SIG-M5 (cell line): ENCODE data around the gene RGS9.
"Not testable (repeated sequence)": the region's sequence is repeated elsewhere in the genome, so short reads cannot be mapped to it uniquely, and the experiment has no call there.

Experiments used
- DNase-seq: peaks from one replicate; lab custom pipeline; 2025; lab: John Stamatoyannopoulos, UW

RGS9 gene

DNA sequence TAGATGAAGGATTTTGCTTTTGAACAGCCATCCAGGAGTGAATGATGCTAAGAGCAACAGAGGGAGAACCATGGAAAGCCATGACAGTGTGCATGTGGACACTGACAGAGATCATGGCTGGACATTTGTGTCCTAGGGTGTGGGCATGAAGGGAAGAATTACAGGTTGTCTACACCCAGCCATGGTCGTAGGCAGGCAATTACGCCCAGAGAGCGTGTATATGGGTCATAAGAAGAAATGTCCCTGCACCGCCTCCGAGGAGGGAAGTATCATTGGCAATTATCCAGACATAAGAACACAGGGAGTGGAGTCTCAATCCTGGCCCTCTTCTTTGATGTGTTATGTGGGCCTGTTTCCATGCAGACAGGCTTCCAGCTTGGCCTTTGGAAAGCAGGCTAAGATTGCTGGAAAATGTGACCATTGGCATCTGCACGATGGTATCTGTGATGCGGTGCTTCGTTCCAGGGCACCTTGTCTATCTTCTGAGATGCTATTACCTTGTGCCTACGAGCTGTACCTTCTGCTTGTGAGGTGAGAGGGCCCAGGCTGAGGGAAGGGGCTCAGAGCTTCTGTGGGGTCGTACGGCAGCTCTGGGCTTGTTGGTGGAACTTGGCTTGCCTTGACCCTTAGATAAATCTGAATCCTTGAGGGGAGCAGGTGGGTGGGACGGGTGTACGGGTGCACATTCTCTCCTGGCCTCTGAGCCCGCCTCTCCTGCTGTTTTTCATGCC is 19.8 kb downstream of the RGS9 start:
- no peak for DNase-seq

DNA sequence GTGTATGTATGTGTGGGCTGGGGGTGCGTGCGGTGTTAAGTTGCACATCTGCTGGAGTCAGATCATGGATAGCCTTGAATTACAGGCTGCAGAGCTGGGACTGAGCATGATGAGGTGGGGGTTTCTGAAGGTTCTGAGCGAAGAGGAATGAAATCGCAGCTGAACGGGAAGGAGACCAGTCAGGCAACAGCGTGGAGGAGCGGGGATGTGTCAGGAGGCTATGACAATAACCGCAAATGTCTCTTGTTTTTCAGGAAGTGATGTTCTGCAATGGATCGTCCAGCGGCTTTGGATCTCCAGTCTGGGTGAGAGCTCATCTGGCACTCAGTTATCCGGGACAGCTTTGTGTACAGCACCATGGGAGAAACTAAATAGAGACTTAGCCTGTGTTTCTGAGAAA is 20.9 kb downstream of the RGS9 start:
- DNase-seq = no peak

DNA sequence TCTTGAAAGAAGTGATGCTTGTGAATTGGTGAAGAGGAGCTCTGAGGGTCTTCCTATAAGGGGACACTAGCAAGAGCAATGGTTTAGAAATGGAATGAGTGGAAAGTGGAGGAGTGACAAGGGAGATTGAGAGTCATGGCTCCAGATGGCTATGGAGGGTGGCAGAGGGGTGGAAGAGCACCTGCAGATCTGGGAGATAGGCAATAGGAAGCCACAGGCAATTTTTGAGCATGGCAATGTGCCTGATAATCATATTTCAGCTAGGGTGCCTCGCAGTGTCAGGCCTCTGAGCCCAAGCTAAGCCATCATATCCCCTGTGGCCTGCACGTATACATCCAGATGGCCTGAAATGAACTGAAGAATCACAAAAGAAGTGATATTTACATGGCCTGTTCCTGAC is 21.5 kb downstream of the RGS9 start:
- no peak for DNase-seq

DNA sequence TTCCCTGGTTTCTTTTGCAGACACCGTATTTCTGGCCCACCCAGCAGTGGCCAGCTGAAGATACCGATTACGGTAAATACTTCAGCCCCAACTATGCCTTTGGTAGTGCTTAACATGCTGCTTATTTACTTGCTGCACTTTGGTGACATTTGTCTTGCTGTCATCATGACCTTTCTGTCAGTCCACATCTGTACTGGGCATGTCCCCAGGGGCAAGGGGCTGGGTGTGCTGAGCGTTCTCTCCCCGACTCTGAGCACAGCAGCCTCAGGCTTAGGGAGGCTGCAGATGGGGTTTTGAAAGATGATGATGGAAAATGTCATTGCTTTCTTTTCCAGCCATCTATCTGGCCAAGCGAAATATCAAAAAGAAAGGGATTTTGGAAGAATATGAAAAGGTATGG is 23.3 kb downstream of the RGS9 start:
- no peak for DNase-seq

DNA sequence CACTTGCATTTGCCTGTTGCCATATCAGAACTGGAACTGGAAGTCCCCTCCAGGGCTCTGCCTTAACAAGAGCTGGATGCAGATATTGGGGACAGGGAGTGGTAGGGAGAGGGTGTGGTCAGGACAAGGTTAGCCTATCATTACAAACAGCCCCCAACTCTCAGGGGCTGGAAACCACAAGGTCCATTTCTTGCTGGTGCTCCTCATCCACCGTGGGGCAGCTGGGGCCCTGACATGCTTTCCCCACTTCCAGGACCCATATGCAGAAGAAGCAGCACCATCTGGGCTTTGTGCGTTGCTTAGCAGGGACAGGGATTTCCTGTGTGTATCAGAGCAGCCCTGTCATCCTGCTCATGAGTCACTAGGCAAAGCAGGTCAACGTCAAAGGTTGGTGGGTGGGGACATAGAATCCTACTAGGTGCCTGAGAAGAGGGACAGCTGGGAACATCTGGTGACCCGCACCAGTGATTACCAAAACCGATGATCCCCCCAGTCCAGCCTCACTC is 26.9 kb downstream of the RGS9 start:
- no peak for DNase-seq

DNA sequence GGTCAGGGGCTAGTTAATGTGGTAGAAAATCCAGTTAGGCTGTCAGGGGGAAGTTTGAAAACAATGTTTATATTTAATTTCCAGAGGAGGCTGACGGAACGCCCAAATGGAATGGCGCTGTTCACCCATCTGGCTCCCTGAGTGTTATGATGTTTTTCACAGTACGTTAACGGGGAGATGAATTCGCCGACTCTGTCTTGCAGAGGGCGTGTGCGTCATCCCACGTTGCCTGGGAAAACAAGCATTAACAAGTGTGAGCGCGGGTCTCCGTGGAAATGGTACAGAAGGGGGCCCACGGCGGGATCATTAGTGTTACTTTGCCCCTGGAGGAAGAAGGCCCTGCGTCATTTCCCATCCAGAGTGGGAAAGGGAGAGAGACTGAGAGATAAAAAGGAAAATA is 29.6 kb downstream of the RGS9 start:
- DNase-seq = no peak

DNA sequence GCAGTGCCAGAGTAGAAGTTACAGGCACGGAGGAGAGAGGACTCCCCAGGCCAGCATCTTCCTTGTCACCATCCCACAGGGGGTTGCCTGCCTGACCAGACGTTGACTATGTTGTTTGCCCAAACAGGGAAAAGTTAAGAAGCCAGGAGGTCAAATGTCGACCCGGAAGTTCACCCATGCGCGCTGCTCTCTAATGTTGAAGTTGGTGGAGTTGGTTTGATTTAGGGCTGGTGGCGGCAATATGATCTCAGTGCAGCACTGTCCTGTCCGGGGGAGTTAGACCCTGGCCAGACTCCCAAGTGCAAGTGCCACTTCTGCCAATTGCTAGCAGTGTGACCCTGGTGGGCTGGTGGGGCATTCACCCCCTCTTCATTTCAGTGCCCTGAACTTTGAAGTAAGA is 30.4 kb downstream of the RGS9 start:
- no peak for DNase-seq

DNA sequence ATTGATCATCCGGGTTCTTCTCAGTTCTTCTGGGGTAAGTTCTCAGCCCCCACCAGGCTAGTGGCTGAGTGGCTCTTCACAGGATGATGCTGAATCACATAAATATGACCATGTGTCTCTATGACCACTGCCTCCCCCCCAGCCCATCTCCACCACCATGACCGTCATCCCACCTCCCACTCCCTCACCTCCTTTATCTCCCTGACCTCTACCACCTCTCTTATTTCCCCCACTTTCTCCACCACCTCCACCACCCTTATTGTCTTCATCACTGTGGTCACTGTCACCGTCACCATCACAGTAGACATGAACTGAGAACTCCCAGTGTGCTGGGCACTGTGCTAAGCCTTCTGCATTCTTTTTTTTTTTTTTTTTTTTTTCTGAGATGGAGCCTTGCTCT is 32.5 kb downstream of the RGS9 start:
- DNase-seq = no peak

DNA sequence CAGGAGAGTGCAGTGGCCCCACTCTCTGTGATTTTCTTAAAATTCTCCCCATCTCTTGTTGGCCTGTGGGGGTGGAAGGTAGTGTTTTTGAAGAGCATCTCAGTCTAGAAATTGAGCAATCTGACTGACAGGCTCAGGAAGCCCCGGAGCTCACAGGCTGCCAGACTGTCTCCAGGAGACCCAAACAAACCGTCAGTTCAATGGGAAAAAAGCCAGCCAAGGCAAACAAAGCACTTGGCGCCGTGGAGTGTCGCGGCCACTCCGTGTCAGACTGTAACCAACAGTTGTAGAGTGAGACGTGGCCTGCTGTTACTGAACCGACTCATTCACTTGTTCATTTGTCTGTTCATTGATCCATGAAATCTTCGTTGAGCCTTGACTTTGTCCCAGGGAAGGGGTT is 33.7 kb downstream of the RGS9 start:
- no peak for DNase-seq

DNA sequence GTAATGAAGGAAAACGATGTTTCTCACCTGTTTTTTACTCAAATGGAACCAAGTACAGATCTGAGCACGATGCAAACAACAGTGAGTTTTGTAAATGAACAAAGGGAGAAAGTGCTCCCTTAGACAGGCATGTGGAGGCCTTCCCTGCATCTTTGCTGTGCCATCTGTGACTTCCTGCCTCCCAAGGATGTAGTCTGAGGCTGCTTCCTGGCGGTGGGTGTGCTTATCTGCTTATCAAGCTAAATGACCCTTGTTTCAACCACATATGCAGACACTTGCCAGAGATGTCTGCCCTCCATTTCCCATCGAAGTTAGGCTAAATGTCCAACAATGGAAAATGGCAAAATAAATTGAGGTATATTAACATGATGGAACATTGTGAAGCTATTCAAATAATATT is 34.6 kb downstream of the RGS9 start:
- no peak for DNase-seq

DNA sequence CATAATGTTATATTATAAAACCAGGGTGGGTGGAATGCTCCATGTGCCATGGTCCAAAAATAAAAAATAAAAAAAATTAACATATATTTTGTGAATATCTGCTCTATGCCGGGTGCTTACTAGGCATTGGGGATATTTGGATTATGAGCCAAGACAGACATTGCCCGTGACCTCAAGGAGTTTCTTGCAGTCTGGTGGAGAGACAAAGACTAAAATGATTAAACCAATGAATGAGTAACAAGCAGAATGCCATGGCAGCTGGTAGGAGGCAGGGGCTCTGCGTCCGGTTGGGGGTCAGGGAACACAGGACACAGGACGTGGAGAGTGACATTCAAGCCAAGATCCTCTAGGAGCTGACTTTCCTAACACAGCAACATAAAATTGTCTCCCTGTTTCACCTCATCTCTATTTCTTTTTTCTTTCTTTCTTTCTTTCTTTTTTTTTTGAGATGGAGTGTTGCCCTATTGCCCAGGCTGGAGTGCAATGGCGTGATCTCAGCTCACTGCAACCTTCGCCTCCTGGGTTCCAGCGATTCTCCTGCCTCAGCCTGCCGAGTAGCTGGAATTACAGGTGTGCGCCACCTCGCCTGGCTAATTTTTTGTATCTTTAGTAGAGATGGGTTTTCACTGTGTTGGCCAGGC is 35.4 kb downstream of the RGS9 start:
- DNase-seq = no peak

DNA sequence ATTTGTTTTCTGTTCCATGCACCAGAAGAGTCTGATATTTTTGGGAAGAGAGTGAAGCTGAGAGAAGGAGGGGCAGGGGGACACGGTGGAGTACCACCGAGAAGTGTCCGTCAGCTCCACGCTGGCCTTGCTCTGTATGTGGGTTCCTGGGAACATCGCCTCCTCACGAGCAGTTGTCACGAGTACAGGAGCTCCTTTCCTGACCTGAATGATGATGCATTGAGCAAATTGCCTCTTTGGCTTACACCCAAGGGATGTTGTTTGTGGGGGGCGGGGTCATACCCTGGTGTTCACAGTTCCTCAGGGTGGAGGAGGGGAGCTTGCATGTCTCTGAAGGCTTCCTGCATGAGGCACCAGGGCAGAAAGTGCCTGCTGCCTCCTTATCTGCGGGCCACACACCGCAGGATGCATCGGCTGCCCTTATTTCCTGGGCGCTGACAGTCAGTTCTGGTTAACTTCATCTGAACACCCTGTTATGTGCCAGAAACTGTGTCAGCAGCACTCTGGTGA is 36.2 kb downstream of the RGS9 start:
- no peak for DNase-seq

DNA sequence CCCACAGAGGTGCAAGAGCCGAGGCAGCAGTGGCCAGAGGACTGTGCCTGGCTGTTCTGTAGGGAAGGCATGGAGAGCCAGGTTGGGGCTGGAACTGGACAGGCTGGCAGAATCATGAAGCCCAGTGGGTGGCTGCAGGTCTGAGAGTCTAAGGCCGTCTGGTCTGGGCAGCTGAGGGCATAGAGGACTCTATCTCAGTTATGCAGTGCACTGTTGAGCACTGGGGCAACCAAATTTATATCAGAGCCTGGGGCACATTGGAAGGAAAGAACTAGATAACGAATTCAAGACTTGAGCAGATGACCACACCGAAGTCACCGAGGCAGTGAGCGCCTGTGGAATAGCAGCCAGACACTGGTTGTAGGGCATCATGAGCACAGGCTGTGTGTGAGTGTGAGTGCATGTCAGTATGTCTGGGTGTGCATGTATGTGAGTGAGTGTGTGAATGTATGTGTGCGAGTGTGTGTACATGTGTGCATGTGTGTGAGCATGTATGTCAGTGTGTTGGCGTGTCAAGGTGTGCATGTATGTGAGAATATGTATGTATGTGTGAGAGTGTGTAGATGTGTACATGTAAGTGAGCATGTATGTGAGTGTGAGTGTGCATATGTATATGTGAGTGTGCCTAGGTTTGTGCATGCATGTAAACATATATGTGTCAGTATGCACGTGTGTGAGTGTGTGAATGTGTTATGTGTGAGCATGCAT is 37.0 kb downstream of the RGS9 start:
- no peak for DNase-seq

DNA sequence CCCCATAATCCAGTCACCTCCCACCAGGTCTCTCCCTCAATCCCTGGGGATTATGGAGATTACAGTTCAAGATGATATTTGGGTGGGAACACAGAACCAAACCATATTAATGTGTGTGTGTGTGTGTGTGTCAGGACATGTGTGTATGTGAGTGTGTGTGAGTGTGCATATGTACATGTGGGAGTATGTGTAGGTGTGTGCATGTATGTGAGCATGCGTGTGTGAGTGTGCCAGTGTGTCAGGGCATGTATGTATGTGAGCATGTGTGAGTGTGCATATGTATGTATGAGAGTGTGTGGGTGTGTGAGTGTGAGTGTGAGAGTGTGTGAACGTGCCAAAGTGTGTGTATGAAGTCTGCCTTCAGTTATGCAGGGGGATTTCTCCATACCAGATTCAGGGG is 37.8 kb downstream of the RGS9 start:
- DNase-seq = no peak

DNA sequence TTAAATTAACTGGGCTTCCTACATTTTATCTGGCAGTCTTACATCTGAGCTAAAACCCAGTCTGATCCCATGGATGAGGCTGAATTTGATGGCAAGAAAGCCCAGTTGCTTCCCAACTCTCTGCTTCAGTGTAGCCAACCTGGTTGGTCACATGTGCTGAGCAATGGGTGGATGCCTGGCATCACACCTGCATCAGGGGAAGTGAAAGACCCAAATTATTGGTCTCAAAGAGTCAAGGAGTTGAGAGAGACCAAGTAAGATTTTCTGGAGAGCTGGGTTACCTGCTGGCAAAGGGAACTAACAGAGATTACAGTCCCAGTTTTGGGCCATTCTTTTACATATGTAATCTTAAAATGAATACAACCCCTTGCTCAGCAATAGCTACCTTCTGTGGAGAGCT is 38.8 kb downstream of the RGS9 start:
- DNase-seq = no peak

DNA sequence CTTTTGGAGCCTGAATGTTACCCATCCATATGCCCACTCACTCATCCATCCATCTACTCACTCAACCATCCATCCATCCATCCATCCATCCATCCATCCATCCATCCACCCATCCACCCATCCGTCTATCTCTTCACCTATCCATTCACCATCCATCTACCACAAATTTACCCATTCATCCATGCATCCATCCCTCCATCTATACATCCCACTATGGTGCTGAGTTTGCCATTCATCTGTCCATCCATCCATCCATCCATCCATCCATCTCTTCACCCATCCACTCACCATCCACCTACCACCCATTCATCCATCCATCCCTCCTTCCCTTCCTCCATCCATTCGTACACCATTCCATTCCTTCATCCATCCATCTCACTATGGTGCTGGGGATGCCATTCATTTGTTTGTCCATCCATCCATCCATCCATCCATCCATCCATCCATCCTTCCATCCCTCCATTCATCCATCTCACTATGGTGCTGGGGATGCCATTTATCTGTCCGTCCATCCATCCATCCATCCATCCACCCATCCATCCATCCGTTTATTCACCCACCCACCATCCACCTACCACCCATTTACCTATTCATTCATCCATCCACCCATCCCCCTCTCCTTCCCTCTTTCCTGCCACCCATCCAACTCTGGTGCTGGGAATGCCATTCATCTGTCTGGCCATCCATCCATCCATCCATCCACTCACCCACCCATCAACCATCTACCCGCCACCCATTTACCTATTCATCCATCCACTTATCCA is 39.7 kb downstream of the RGS9 start:
- no peak for DNase-seq

DNA sequence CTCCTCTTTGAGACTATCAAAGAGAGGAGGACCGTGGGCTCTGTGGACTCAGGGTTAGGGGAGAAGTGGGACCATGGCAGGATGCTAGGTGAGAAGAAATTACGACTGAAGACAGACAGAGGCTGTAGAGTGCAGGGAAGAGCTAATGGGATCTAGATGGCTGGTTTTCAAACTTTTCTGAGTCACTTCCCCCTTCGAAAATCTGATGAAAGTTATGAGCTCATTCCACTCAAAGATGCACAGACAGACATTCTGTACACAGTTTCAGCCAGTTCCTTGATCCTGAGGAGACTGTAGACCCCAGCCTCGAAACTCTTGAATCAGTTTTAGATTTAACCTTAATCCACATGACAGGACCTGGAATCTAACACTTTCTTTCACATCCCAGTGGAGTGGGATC is 40.7 kb downstream of the RGS9 start:
- DNase-seq = no peak

DNA sequence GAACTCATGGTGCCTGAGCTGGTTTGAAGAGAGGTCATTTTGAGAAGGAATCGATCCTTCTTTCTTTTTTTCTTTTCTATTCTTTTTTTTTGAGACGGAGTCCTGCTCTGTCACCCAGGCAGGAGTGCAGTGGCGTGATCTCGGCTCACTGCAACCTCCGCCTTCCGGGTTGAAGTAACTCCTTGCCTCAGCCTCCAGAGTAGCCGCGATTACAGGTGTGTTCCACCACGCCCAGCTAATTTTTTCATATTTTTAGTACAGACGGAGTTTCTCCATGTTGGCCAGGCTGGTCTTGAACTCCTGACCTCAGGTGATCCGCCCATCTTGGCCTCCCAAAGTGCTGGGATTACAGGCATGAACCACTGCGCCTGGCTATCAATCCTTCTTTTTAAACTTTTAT is 43.1 kb downstream of the RGS9 start:
- DNase-seq = not testable (repeated sequence)

DNA sequence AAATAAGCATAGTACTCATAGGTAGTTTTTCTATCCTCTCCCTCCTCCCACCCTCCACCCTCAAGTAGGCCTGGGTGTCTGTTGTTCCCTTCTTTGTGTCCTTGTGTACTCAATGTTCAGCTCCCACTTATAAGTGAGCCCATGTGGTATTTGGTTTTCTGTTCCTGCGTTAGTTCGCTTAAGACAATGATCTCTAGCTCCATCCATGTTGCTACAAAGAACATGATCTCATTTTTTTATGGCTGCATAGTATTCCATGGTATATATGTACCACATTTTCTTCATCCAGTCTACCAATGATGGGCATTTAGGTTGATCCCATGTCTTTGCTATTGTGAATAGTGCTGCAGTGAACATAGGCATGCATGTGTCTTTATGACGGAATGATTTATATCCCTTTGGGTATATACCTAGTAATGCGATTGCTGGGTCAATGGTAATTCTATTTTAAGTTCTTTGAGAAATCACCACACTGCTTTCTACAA is 43.6 kb downstream of the RGS9 start:
- DNase-seq = not testable (repeated sequence)

DNA sequence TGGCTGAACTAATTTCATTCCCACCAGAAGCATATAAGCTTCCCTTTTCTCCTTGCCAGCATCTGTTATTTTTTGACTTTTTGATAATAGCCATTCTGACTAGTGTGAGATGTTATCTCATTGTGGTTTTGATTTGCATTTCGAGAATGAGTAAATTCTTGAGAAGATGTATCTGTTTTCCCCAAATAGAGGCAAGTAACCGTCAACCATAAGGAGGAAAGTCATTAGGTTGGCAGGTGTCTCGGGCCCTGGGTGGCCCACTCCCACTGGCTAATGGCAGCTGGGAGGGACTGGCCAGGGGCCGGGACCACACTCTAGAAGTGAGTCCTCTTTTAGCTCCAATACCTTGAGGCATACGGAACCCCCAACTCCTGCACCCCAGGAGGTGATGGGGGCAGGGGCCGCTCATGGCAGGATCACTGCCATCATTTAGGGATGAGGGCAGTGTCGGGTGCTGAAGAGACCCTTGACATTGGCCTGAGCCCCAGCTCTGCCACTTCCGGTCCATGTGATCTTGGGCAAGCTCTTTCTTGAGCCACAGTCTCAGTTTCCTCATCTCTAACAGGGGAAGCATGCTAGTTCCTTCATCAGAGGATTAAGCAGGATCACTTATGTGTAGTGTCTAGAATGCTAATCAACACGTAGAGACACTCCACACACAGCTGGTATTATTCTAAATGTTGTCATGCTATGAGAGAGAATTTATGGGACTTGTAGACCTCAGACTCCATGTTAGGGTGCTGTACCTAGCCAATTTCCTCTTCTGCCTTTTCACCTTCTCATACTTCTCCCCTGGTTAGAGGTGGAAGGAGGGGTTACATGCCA is 44.3 kb downstream of the RGS9 start:
- no peak for DNase-seq

DNA sequence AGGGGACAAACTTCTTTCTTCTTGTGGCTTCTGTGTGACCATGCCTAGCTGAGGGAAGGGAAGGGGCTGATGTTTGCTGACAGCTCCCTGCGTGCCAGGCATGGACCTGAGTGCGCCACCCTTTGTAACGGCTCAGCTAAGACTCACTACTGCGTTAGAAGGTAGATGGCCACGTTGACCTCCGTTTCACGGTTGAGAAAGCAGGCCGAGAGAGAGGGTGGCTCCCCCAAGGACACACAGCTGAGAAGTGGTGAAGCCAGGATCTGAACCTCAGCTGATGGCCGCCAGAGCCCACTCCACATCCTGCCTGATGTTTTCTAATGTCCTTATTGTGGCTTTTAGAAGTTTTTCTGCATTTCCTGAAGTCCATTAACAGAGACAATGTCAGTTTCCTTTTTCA is 45.1 kb downstream of the RGS9 start:
- no peak for DNase-seq
